HG03378 (cell line): ENCODE results near the gene CAST.

Experiments used
- ATAC-seq: cut with Tn5 transposase; IDR thresholded peaks from one replicate; pipeline ENCODE4 v1.9.1; 2021; ENCODE audit warnings: mild to moderate bottlenecking, moderate library complexity; ENCODE audit not compliant: unreplicated experiment

CAST gene

GRCh38 chr5:96706433-96707111, 44.4 kb downstream of the CAST start:
- ATAC-seq = no peak

GRCh38 chr5:96708600-96708999, 46.4 kb downstream of the CAST start:
- ATAC-seq = no peak

- ATAC-seq = no peak
Measured at GRCh38 chr5:96709152-96709821, 47.1 kb downstream of the CAST start.

GRCh38 chr5:96712100-96712746, 50.0 kb downstream of the CAST start:
- no peak for ATAC-seq

- no peak for ATAC-seq
Measured at GRCh38 chr5:96714450-96714849, 52.3 kb downstream of the CAST start.

GRCh38 chr5:96714951-96715451, 52.8 kb downstream of the CAST start:
- no peak for ATAC-seq

GRCh38 chr5:96716007-96716406, 53.8 kb downstream of the CAST start:
- no peak for ATAC-seq

- no peak for ATAC-seq
Measured at GRCh38 chr5:96716716-96717115, 54.5 kb downstream of the CAST start.

- no peak for ATAC-seq
Measured at GRCh38 chr5:96717874-96718273, 55.7 kb downstream of the CAST start.

- ATAC-seq = no peak
Measured at GRCh38 chr5:96718635-96719077, 56.5 kb downstream of the CAST start.

GRCh38 chr5:96720408-96720807, 58.2 kb downstream of the CAST start:
- no peak for ATAC-seq

- ATAC-seq = no peak
Measured at GRCh38 chr5:96721351-96721977, 59.3 kb downstream of the CAST start.

GRCh38 chr5:96725257-96725656, 63.1 kb downstream of the CAST start:
- ATAC-seq = no peak

- no peak for ATAC-seq
Measured at GRCh38 chr5:96726802-96727201, 64.6 kb downstream of the CAST start.

- no peak for ATAC-seq
Measured at GRCh38 chr5:96729156-96729555, 67.0 kb downstream of the CAST start.

- ATAC-seq = no peak
Measured at GRCh38 chr5:96730586-96730985, 68.4 kb downstream of the CAST start.

- no peak for ATAC-seq
Measured at GRCh38 chr5:96733771-96734500, 71.8 kb downstream of the CAST start.

GRCh38 chr5:96734871-96735325, 72.7 kb downstream of the CAST start:
- ATAC-seq = no peak

GRCh38 chr5:96736937-96737336, 74.8 kb downstream of the CAST start:
- ATAC-seq = no peak

- no peak for ATAC-seq
Measured at GRCh38 chr5:96741106-96741505, 78.9 kb downstream of the CAST start.

GRCh38 chr5:96741891-96742309, 79.7 kb downstream of the CAST start:
- ATAC-seq = no peak
